ENCODE measurements around the gene PHLDA3.

Gene PHLDA3

GRCh38 chr1:201429736-201430501 lies 39.1 kb downstream of the PHLDA3 start:
- no peak for DNase-seq (ENCODE audit: low read depth)

GRCh38 chr1:201427963-201428362 lies 41.0 kb downstream of the PHLDA3 start:
- no peak for DNase-seq (ENCODE audit: low read depth)

- no peak for DNase-seq (ENCODE audit: low read depth)
These were observed 42.3 kb downstream of the PHLDA3 start for GRCh38 chr1:201426479-201427310.

GRCh38 chr1:201424146-201424545 lies 44.8 kb downstream of the PHLDA3 start:
- no peak for DNase-seq (ENCODE audit: low read depth)

GRCh38 chr1:201423655-201424054 lies 45.3 kb downstream of the PHLDA3 start:
- DNase-seq (ENCODE audit: low read depth): no peak

GRCh38 chr1:201422436-201423030 lies 46.5 kb downstream of the PHLDA3 start:
- no peak for DNase-seq (ENCODE audit: low read depth)

GRCh38 chr1:201422026-201422425 lies 47.0 kb downstream of the PHLDA3 start:
- DNase-seq (ENCODE audit: low read depth): no peak

- no peak for DNase-seq (ENCODE audit: low read depth)
These were observed 47.9 kb downstream of the PHLDA3 start for GRCh38 chr1:201421041-201421440.

- no peak for DNase-seq (ENCODE audit: low read depth)
These were observed 48.4 kb downstream of the PHLDA3 start for GRCh38 chr1:201420608-201421002.

GRCh38 chr1:201419746-201420607 lies 49.0 kb downstream of the PHLDA3 start:
- no peak for DNase-seq (ENCODE audit: low read depth)

- no peak for DNase-seq (ENCODE audit: low read depth)
These were observed 49.7 kb downstream of the PHLDA3 start for GRCh38 chr1:201419256-201419655.

GRCh38 chr1:201418461-201418860 lies 50.5 kb downstream of the PHLDA3 start:
- DNase-seq (ENCODE audit: low read depth): no peak
